ENCODE results near the gene F2. TPM values are rescaled to one million over a fixed set of nuclear protein-coding genes. Genes with fewer than 3 reads are reported as not detected.
A peak's percentile ranks its signal among the peaks of the same experiment; 100 is the strongest.
"Not testable (repeated sequence)": the region's sequence is repeated elsewhere in the genome, so short reads cannot be mapped to it uniquely, and the experiment has no call there.

F2 gene
- total RNA-seq, 2 experiments from 2014 or later: not detected

GRCh38 chr11:46712874-46713576 is 6.0 kb upstream of the F2 start:
- Mint-ChIP-seq H3K4me3 (no peak overlapping the region), H3K36me3 (ENCODE audit: low read depth) (no peaks in the 10 kb centered on the region), H3K27ac (no peak overlapping the region), H3K9me3 (no peaks in the 10 kb centered on the region), H3K27me3 (no peaks in the 10 kb centered on the region), H3K4me1 (ENCODE audit: low read depth) (peaks cover under 1% of the 10 kb centered on the region)
- H3K27me3 ChIP-seq (ENCODE audit: control insufficient read depth in 1 of 2, insufficient read depth in 2 of 2, low read length in 2 of 2): no peaks in the 10 kb centered on the region
- ATAC-seq (ENCODE audit: poor library complexity): no peak
- intact Hi-C loops (cut with DNase I, micrococcal nuclease): no loop called here
- TF ChIP-seq CTCF (IDR thresholded peaks at IDR 0.05): no peak
- DNase-seq: no peak
- H3K27ac ChIP-seq (ENCODE audit: low read depth in 1 of 2, low read length in 2 of 2): no peak overlapping the region
- no peaks in the 10 kb centered on the region for H3K36me3 ChIP-seq (ENCODE audit: insufficient read depth, low read length)
- H3K4me3 ChIP-seq (ENCODE audit: low read length): no peak overlapping the region
- ChIA-PET CTCF (no interaction called here), POLR2A (no interaction called here)
- H3K9me3 ChIP-seq (ENCODE audit: control insufficient read depth in 1 of 2, insufficient read depth in 1 of 2, low read length in 2 of 2): no peaks in the 10 kb centered on the region
- H3K4me1 ChIP-seq (ENCODE audit: insufficient read depth, low read length): peaks cover 3% of the 10 kb centered on the region

GRCh38 chr11:46717825-46718154 is 1.2 kb upstream of the F2 start:
- H3K9me3 ChIP-seq (ENCODE audit: control insufficient read depth in 1 of 2, insufficient read depth in 1 of 2, low read length in 2 of 2); intact Hi-C loops (cut with DNase I, micrococcal nuclease); H3K27me3 Mint-ChIP-seq; ATAC-seq (ENCODE audit: poor library complexity); H3K4me3 ChIP-seq (ENCODE audit: low read length); DNase-seq; H3K27ac ChIP-seq (ENCODE audit: low read depth in 1 of 2, low read length in 2 of 2); CTCF ChIA-PET; H3K4me1 Mint-ChIP-seq (ENCODE audit: low read depth); H3K27me3 ChIP-seq (ENCODE audit: control insufficient read depth in 1 of 2, insufficient read depth in 2 of 2, low read length in 2 of 2); H3K4me3 Mint-ChIP-seq; H3K36me3 Mint-ChIP-seq (ENCODE audit: low read depth); H3K36me3 ChIP-seq (ENCODE audit: insufficient read depth, low read length); H3K27ac Mint-ChIP-seq; H3K9me3 Mint-ChIP-seq: not testable (repeated sequence)
- peaks cover 13% of the 10 kb centered on the region for H3K4me1 ChIP-seq (ENCODE audit: insufficient read depth, low read length)
- POLR2A ChIA-PET: interaction anchor here (1.9 kb wide), 1 partner anchor 18 kb away, joined by 7 read pairs; the partner anchor contains the start of genes ARHGAP1 and ZNF408

- DNase-seq (peak in 1 of 14 experiments; percentile 18), ATAC-seq (ENCODE audit: poor library complexity) (no peak)
- Mint-ChIP-seq H3K27me3 (no peaks in the 10 kb centered on the region), H3K27ac (no peak overlapping the region), H3K4me3 (no peak overlapping the region), H3K36me3 (ENCODE audit: low read depth) (no peaks in the 10 kb centered on the region), H3K9me3 (no peaks in the 10 kb centered on the region), H3K4me1 (ENCODE audit: low read depth) (peaks cover 9% of the 10 kb centered on the region)
- no peak overlapping the region for H3K27ac ChIP-seq (ENCODE audit: low read depth in 1 of 2, low read length in 2 of 2)
- H3K36me3 ChIP-seq (ENCODE audit: insufficient read depth, low read length): no peaks in the 10 kb centered on the region
- ChIA-PET CTCF (no interaction called here), POLR2A (interaction anchor here (1.9 kb wide), 1 partner anchor 18 kb away, joined by 7 read pairs; the partner anchor contains the start of genes ARHGAP1 and ZNF408)
- H3K27me3 ChIP-seq (ENCODE audit: control insufficient read depth in 1 of 2, insufficient read depth in 2 of 2, low read length in 2 of 2): no peaks in the 10 kb centered on the region
- intact Hi-C loops (cut with DNase I, micrococcal nuclease): no loop called here
- H3K9me3 ChIP-seq (ENCODE audit: control insufficient read depth in 1 of 2, insufficient read depth in 1 of 2, low read length in 2 of 2): no peaks in the 10 kb centered on the region
- TF ChIP-seq CTCF (IDR thresholded peaks at IDR 0.05): no peak
- no peak overlapping the region for H3K4me3 ChIP-seq (ENCODE audit: low read length)
- peaks cover 13% of the 10 kb centered on the region for H3K4me1 ChIP-seq (ENCODE audit: insufficient read depth, low read length)
Measured at GRCh38 chr11:46718155-46719019, 626 bp upstream of the F2 start.
